Measurements from ENCODE around the gene KPNA1. TPM values are rescaled to one million over a fixed set of nuclear protein-coding genes. Genes with fewer than 3 reads are reported as not detected.

KPNA1 gene
- total RNA-seq, 1 experiment from 2014 or later = 58.8 TPM

- H3K4me1 Mint-ChIP-seq = peaks cover 49% of the 10 kb centered on the region
These were observed 9.1 kb downstream of the KPNA1 start for GRCh38 chr3:122505676-122506075.

GRCh38 chr3:122502941-122503340, 11.8 kb downstream of the KPNA1 start:
- TF ChIP-seq NR3C1 (CRISPR knock-in tag; conservative IDR thresholded peaks at IDR 0.05; ENCODE audit: low read depth) (no peak), E2F1 (CRISPR knock-in tag; IDR thresholded peaks at IDR 0.05) (no peak), CTCF (IDR thresholded peaks at IDR 0.05) (no peak), KAT7 (CRISPR knock-in tag; IDR thresholded peaks at IDR 0.05; ENCODE audit: borderline replicate concordance) (no peak), TEAD1 (CRISPR knock-in tag; IDR thresholded peaks at IDR 0.05) (no peak), ZBTB21 (CRISPR knock-in tag; IDR thresholded peaks at IDR 0.05; ENCODE audit: borderline replicate concordance) (no peak), PRDM15 (CRISPR knock-in tag; IDR thresholded peaks at IDR 0.05) (no peak), ATF1 (CRISPR knock-in tag; IDR thresholded peaks at IDR 0.05) (no peak), OVOL2 (CRISPR knock-in tag; IDR thresholded peaks at IDR 0.05; ENCODE audit: borderline replicate concordance) (no peak), ZNF232 (CRISPR knock-in tag; IDR thresholded peaks at IDR 0.05) (no peak), PRRX2 (CRISPR knock-in tag; IDR thresholded peaks at IDR 0.05) (no peak), USF2 (CRISPR knock-in tag; IDR thresholded peaks at IDR 0.05) (no peak), NFYB (CRISPR knock-in tag; conservative IDR thresholded peaks at IDR 0.05; ENCODE audit: low read depth) (no peak), TP53 (CRISPR knock-in tag; IDR thresholded peaks at IDR 0.05) (no peak)
- peaks cover 45% of the 10 kb centered on the region for H3K4me1 Mint-ChIP-seq
- no peak for DNase-seq (ENCODE audit: low spot score)
- POLR2A ChIA-PET = no interaction called here
- H3K9me3 Mint-ChIP-seq = peaks cover 5% of the 10 kb centered on the region
- H3K27me3 Mint-ChIP-seq (ENCODE audit: low read depth) = no peaks in the 10 kb centered on the region
- no peak for ATAC-seq
- CTCF ChIA-PET = no interaction called here
- H3K27ac Mint-ChIP-seq = no peak overlapping the region
- H3K4me3 Mint-ChIP-seq = no peak overlapping the region
- H3K36me3 Mint-ChIP-seq = no peaks in the 10 kb centered on the region

More at GRCh38 chr3:122505676-122506075, 9.1 kb downstream of the KPNA1 start:
- H3K27me3 Mint-ChIP-seq (ENCODE audit: low read depth) = no peaks in the 10 kb centered on the region
- CTCF ChIA-PET = no interaction called here
- H3K27ac Mint-ChIP-seq = peak overlapping the region; percentile 35; the same call in 1 of the 2 replicates
- TF ChIP-seq ZNF121 (CRISPR knock-in tag; IDR thresholded peaks at IDR 0.05) (no peak), TP53 (CRISPR knock-in tag; IDR thresholded peaks at IDR 0.05) (no peak), NR3C1 (CRISPR knock-in tag; conservative IDR thresholded peaks at IDR 0.05; ENCODE audit: low read depth) (no peak), JAZF1 (CRISPR knock-in tag; IDR thresholded peaks at IDR 0.05) (no peak), ELF4 (CRISPR knock-in tag; IDR thresholded peaks at IDR 0.05; ENCODE audit: low read depth) (no peak), CDX4 (CRISPR knock-in tag; IDR thresholded peaks at IDR 0.05; ENCODE audit: borderline replicate concordance) (no peak), HMGXB4 (CRISPR knock-in tag; IDR thresholded peaks at IDR 0.05) (no peak), ATF3 (CRISPR knock-in tag; conservative IDR thresholded peaks at IDR 0.05) (no peak), ZNF423 (CRISPR knock-in tag; IDR thresholded peaks at IDR 0.05) (no peak), ATF1 (CRISPR knock-in tag; IDR thresholded peaks at IDR 0.05) (no peak), GABPB1 (CRISPR knock-in tag; IDR thresholded peaks at IDR 0.05) (no peak), ZSCAN18 (CRISPR knock-in tag; IDR thresholded peaks at IDR 0.05) (no peak)
- H3K4me3 Mint-ChIP-seq = no peak overlapping the region
- DNase-seq (ENCODE audit: low spot score) (no peak), ATAC-seq (no peak)
- no peaks in the 10 kb centered on the region for H3K36me3 Mint-ChIP-seq
- POLR2A ChIA-PET = no interaction called here
- peaks cover 5% of the 10 kb centered on the region for H3K9me3 Mint-ChIP-seq

Data from WTC11 (cell line).